IPS-20b (cell line): Measurements from ENCODE around the gene H3-3A.
A peak's percentile ranks its signal among the peaks of the same experiment; 100 is the strongest.
"Not testable (repeated sequence)": the region's sequence is repeated elsewhere in the genome, so short reads cannot be mapped to it uniquely, and the experiment has no call there.

Experiments used
- H3K27ac ChIP-seq: one replicate; pipeline ENCODE4 v1.5.1; 2013; ENCODE audit warnings: low read length
- H3K27me3 ChIP-seq: 2 replicates; pipeline ENCODE4 v1.6.1; 2013; ENCODE audit warnings: mild to moderate bottlenecking, low read length, inconsistent platforms; ENCODE audit not compliant: insufficient read depth
- H3K36me3 ChIP-seq: 2 replicates; pipeline ENCODE4 v1.6.1; 2013; ENCODE audit warnings: low read depth, mild to moderate bottlenecking, inconsistent platforms, low read length, moderate library complexity; ENCODE audit not compliant: insufficient read depth
- H3K4me1 ChIP-seq: 2 replicates; pipeline ENCODE4 v1.6.1; 2013; ENCODE audit warnings: mild to moderate bottlenecking, control low read depth, inconsistent platforms, low read length, moderate library complexity; ENCODE audit not compliant: insufficient read depth
- H3K4me3 ChIP-seq: 2 replicates; pipeline ENCODE4 v1.5.1; 2013; ENCODE audit warnings: mild to moderate bottlenecking, low read length, inconsistent platforms
- H3K9ac ChIP-seq: 2 replicates; pipeline ENCODE4 v1.6.1; 2013; ENCODE audit warnings: low read depth, mild to moderate bottlenecking, inconsistent platforms, low read length, moderate library complexity
- H3K9me3 ChIP-seq: 2 replicates; pipeline ENCODE4 v1.6.1; 2013; ENCODE audit warnings: mild to moderate bottlenecking, low read depth, low read length, inconsistent platforms; ENCODE audit not compliant: insufficient read depth

Gene H3-3A

DNA sequence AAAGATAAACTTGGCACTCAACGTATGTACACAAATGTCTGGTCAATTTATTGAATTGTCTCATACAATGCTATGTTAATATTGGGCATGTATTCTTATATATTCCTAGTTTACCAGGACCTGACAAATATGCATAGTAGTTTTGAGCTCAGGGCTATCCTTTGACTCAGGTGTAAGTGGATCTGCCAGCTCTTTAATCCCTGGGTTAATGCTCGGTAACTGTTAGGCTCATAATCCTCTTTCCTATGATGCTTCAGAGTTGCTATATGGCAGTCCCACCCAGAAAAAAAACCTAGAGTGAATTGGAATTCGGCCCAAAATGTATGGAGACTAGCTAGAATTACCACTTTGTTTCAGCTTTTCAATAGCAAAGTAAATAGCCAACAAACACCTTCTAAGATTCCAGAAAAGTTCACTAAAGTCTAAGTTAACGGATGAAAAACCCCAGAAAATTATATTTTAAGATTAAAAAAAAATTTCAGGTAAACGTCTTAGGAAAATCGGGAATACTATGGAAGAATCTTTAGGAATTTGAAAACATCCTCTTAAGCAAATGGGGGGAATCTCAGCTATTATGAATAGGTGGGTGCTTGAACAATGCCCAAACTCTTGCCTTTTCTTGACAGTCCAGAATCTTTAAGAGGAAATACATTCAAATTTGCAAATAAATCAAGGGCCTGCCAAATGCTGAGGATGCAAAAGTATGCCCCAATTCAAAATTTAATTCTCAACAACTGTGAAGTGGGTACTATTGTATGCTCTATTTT is 10.9 kb downstream of the H3-3A start:
- H3K9me3 ChIP-seq, result no peaks in the 10 kb centered on the region
- H3K27me3 ChIP-seq, result no peaks in the 10 kb centered on the region
- H3K9ac ChIP-seq, result no peak overlapping the region
- peaks cover 61% of the 10 kb centered on the region for H3K36me3 ChIP-seq
- peaks cover 3% of the 10 kb centered on the region; the same call in 1 of the 2 replicates for H3K4me1 ChIP-seq
- no peak overlapping the region for H3K27ac ChIP-seq
- no peak overlapping the region for H3K4me3 ChIP-seq

- Histone ChIP-seq H3K9ac (no peak overlapping the region), H3K4me1 (peaks cover 3% of the 10 kb centered on the region; the same call in 1 of the 2 replicates), H3K4me3 (no peak overlapping the region), H3K36me3 (peaks cover 54% of the 10 kb centered on the region), H3K9me3 (no peaks in the 10 kb centered on the region), H3K27ac (no peak overlapping the region), H3K27me3 (no peaks in the 10 kb centered on the region)
These were observed 11.5 kb downstream of the H3-3A start for GRCh38 chr1:226074046-226074445.

GRCh38 chr1:226076378-226076777 is 13.9 kb downstream of the H3-3A start:
- peaks cover 4% of the 10 kb centered on the region for H3K27me3 ChIP-seq
- no peak overlapping the region for H3K9ac ChIP-seq
- H3K9me3 ChIP-seq, result no peaks in the 10 kb centered on the region
- peaks cover 32% of the 10 kb centered on the region for H3K36me3 ChIP-seq
- no peak overlapping the region for H3K27ac ChIP-seq
- peaks cover 3% of the 10 kb centered on the region; the same call in 1 of the 2 replicates for H3K4me1 ChIP-seq
- H3K4me3 ChIP-seq, result no peak overlapping the region

- Histone ChIP-seq H3K4me3 (no peak overlapping the region), H3K27ac (no peak overlapping the region), H3K9ac (no peak overlapping the region), H3K27me3 (peaks cover 20% of the 10 kb centered on the region), H3K4me1 (no peaks in the 10 kb centered on the region; the same call in 1 of the 2 replicates), H3K9me3 (no peaks in the 10 kb centered on the region), H3K36me3 (peaks cover 15% of the 10 kb centered on the region)
These were observed 15.9 kb downstream of the H3-3A start for GRCh38 chr1:226078374-226078773.

DNA sequence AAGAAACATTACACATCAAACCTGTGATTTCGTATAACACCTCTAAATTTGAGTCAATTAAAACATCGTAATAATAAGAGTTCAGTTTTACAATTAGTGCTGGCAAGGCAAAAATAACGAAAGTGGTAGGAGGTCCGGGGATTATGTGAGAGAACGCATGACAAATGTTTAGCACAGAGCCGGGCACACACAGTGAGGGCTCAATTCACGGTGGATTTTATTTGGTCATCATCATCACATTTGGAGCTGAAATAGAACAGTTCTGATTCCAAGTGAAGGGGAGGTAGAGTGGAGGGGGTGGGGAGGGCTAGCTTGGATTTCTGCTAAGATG is 20.0 kb downstream of the H3-3A start:
- peak overlapping the region; percentile 74; the same call in 1 of the 2 replicates for H3K4me3 ChIP-seq
- H3K27ac ChIP-seq, result no peak overlapping the region
- H3K9ac ChIP-seq, result no peak overlapping the region
- no peaks in the 10 kb centered on the region for H3K9me3 ChIP-seq
- peaks cover 34% of the 10 kb centered on the region for H3K27me3 ChIP-seq
- H3K36me3 ChIP-seq, result no peaks in the 10 kb centered on the region
- H3K4me1 ChIP-seq, result no peaks in the 10 kb centered on the region; the same call in 1 of the 2 replicates

GRCh38 chr1:226082959-226083301 is 20.4 kb downstream of the H3-3A start:
- H3K4me3 ChIP-seq, result peak overlapping the region; percentile 74
- H3K4me1 ChIP-seq, result no peaks in the 10 kb centered on the region; the same call in 1 of the 2 replicates
- no peaks in the 10 kb centered on the region for H3K36me3 ChIP-seq
- peaks cover 34% of the 10 kb centered on the region for H3K27me3 ChIP-seq
- H3K9ac ChIP-seq, result peak overlapping the region; percentile 37; the same call in 1 of the 2 replicates
- H3K27ac ChIP-seq, result no peak overlapping the region
- no peaks in the 10 kb centered on the region for H3K9me3 ChIP-seq

DNA sequence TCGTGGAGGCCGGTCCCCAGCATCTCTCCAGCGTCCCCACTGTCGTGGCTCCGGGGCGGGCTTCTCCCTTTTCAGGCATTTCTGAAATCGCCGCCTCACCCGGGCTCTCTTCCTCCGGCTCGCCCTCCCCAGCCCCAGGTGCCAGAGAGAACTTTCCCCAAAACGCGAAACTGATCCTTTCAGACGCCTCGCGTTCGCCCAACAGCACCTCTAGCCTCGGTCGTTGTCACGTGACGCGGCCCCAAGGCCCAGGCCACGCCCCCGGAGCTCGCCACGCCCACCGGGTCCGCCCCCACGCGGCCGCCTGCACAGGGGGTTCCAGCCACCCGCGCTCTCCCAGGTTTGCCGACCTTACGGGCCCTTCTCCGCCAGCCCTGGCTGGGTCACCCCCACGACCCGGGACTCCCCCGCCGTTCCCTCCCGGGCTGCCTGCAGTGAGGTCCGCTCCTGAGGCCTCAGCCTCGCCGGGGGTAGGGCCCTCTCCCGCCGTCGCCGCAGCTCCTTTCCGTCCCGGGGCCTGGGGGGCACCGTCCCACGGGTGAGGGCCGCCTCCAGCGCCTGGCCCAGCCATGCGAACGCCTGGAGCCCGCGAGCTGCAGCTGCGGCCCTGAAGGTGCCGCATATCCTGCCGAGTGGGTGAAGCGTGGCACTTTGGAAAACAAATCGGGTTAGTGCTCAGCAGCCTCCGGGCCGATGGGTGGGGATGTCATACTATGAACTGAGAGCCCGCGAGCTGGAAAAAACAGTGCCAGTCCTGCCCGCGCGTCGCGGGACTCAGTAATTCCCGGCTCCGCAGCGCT is 21.0 kb downstream of the H3-3A start:
- Histone ChIP-seq H3K9me3 (no peaks in the 10 kb centered on the region), H3K4me1 (no peaks in the 10 kb centered on the region; the same call in 1 of the 2 replicates), H3K36me3 (no peaks in the 10 kb centered on the region), H3K27me3 (peaks cover 34% of the 10 kb centered on the region), H3K27ac (no peak overlapping the region), H3K9ac (peak overlapping the region; percentile 53; the same call in 1 of the 2 replicates), H3K4me3 (peak overlapping the region; percentile 74)

- Histone ChIP-seq H3K4me1 (no peaks in the 10 kb centered on the region; the same call in 1 of the 2 replicates), H3K36me3 (no peaks in the 10 kb centered on the region), H3K9ac (no peak overlapping the region), H3K27me3 (peaks cover 34% of the 10 kb centered on the region), H3K27ac (no peak overlapping the region), H3K9me3 (no peaks in the 10 kb centered on the region), H3K4me3 (no peak overlapping the region)
These were observed 23.3 kb downstream of the H3-3A start for GRCh38 chr1:226085675-226086285.

DNA sequence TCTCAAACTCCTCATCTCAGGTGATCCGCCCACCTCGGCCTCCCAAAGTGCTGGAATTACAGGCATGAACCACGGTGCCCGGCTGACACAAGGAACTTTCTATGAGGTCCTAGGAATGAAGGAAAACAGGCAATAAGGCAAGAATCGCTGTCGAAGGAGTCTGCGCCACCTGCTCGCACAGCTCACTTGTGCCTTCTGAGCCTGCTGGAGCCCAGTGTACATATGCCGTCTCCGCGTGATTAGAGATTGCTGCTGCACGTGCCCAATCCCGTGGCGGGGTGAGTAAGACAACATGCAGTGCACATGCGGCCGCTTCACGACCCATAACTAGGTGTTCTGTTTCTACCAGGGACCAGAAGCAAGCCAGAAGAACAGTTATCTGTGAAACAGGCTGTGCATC is 24.3 kb downstream of the H3-3A start:
- no peak overlapping the region for H3K9ac ChIP-seq
- H3K4me1 ChIP-seq, result no peaks in the 10 kb centered on the region; the same call in 1 of the 2 replicates
- no peaks in the 10 kb centered on the region for H3K9me3 ChIP-seq
- no peaks in the 10 kb centered on the region for H3K36me3 ChIP-seq
- H3K27me3 ChIP-seq, result peaks cover 27% of the 10 kb centered on the region
- H3K4me3 ChIP-seq, result no peak overlapping the region
- H3K27ac ChIP-seq, result no peak overlapping the region

GRCh38 chr1:226091461-226091860 is 28.9 kb downstream of the H3-3A start:
- Histone ChIP-seq H3K9ac (no peak overlapping the region), H3K4me1 (no peaks in the 10 kb centered on the region), H3K27ac (no peak overlapping the region), H3K27me3 (no peaks in the 10 kb centered on the region), H3K4me3 (no peak overlapping the region), H3K36me3 (no peaks in the 10 kb centered on the region), H3K9me3 (no peaks in the 10 kb centered on the region)

DNA sequence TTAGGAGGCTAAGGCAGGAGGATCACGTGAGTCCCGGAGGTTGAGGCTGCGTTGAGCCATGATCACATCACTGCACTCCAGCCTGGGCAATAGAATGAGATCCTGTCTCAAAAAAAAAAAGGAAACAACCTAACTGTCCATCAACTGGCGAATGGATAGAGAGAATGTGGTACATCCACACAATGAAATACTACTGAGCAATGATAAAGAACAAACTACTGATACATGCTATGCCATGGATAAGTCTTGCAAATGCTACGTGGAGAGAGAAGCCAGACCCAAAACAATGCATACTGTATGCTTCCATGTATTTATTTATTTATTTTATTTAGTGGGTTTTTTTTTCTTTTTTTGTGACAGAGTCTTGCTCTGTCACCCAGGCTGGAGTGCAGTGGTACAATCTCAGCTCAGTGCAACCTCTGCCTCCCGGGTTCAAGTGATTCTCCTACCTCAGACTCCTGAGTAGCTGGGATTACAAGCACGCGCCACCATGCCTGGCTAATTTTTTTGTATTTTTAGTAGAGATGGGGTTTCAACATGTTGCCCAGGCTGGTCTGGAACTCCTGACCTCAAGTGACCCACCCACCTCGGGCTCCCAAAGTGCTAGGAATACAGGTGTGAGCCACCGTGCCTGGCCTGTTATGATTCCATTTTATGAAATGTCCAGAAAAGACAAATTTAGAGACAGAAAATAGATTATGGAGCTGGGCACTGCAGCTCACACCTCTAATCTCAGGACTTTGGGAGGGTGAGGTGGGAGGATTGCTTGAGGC is 29.7 kb downstream of the H3-3A start:
- not testable (repeated sequence) for H3K4me3 ChIP-seq, H3K9me3 ChIP-seq, H3K4me1 ChIP-seq, H3K27ac ChIP-seq, H3K9ac ChIP-seq, H3K27me3 ChIP-seq, H3K36me3 ChIP-seq
